ENCODE results near the gene TIMP4.

DNA sequence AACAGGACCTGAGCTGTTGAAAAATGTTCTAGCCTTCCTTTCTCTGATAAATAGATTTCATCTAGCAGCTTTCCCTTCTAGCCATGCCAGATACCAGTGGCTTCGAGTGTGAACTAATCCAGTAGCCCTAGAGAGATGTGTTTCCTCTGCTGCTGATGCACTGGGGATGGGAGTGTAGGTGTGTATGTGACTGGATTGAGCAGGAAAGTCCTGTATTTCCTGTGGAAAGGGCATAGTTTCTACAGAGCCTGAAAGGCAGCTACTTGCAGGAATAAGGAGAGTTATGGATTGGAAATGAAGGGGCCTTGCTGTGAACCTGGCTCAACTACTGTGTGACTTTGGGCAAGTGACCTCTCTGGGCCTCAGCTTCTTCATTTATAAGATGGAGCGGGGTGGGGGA, 8.6 kb downstream of the TIMP4 start:
- TF ChIP-seq, protein P1, sequence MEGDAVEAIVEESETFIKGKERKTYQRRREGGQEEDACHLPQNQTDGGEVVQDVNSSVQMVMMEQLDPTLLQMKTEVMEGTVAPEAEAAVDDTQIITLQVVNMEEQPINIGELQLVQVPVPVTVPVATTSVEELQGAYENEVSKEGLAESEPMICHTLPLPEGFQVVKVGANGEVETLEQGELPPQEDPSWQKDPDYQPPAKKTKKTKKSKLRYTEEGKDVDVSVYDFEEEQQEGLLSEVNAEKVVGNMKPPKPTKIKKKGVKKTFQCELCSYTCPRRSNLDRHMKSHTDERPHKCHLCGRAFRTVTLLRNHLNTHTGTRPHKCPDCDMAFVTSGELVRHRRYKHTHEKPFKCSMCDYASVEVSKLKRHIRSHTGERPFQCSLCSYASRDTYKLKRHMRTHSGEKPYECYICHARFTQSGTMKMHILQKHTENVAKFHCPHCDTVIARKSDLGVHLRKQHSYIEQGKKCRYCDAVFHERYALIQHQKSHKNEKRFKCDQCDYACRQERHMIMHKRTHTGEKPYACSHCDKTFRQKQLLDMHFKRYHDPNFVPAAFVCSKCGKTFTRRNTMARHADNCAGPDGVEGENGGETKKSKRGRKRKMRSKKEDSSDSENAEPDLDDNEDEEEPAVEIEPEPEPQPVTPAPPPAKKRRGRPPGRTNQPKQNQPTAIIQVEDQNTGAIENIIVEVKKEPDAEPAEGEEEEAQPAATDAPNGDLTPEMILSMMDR (IDR thresholded peaks at IDR 0.05) = no peak
- TF ChIP-seq POLR2A (IDR thresholded peaks at IDR 0.05) = no peak

Measured in testis (tissue), 2 donors.